ENCODE data around the gene DIO2.

DNA sequence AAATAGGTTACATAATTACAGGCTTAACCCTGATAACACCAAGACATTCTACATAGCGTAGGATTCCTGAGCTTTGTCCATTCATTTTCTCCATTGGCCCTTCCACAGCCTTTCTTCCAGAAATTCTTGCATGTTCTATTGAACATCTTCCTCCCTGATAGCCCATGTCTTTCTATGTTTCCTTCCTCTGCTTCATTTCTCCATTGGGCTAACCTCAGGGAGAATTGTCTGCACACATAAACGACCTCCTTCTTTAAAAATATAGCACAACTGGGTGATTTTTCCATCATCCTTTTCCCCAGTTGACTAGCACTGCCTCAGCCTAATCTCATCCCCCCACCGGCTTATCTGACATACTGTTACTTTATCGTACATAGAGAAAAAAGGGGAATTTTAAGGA lies 11.2 kb downstream of the DIO2 start:
- TF ChIP-seq, protein P1, sequence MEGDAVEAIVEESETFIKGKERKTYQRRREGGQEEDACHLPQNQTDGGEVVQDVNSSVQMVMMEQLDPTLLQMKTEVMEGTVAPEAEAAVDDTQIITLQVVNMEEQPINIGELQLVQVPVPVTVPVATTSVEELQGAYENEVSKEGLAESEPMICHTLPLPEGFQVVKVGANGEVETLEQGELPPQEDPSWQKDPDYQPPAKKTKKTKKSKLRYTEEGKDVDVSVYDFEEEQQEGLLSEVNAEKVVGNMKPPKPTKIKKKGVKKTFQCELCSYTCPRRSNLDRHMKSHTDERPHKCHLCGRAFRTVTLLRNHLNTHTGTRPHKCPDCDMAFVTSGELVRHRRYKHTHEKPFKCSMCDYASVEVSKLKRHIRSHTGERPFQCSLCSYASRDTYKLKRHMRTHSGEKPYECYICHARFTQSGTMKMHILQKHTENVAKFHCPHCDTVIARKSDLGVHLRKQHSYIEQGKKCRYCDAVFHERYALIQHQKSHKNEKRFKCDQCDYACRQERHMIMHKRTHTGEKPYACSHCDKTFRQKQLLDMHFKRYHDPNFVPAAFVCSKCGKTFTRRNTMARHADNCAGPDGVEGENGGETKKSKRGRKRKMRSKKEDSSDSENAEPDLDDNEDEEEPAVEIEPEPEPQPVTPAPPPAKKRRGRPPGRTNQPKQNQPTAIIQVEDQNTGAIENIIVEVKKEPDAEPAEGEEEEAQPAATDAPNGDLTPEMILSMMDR (tag by site-specific recombination; IDR thresholded peaks at IDR 0.05), result no peak
- TF ChIP-seq, protein P2, sequence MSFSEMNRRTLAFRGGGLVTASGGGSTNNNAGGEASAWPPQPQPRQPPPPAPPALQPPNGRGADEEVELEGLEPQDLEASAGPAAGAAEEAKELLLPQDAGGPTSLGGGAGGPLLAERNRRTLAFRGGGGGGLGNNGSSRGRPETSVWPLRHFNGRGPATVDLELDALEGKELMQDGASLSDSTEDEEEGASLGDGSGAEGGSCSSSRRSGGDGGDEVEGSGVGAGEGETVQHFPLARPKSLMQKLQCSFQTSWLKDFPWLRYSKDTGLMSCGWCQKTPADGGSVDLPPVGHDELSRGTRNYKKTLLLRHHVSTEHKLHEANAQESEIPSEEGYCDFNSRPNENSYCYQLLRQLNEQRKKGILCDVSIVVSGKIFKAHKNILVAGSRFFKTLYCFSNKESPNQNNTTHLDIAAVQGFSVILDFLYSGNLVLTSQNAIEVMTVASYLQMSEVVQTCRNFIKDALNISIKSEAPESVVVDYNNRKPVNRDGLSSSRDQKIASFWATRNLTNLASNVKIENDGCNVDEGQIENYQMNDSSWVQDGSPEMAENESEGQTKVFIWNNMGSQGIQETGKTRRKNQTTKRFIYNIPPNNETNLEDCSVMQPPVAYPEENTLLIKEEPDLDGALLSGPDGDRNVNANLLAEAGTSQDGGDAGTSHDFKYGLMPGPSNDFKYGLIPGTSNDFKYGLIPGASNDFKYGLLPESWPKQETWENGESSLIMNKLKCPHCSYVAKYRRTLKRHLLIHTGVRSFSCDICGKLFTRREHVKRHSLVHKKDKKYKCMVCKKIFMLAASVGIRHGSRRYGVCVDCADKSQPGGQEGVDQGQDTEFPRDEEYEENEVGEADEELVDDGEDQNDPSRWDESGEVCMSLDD (tag by site-specific recombination; IDR thresholded peaks at IDR 0.05), result no peak
- TF ChIP-seq REPIN1 (tag by site-specific recombination; IDR thresholded peaks at IDR 0.05; ENCODE audit: low read depth) (no peak), SALL2 (tag by site-specific recombination; IDR thresholded peaks at IDR 0.05; ENCODE audit: borderline replicate concordance) (no peak), ZNF146 (tag by site-specific recombination; IDR thresholded peaks at IDR 0.05) (no peak), YY1 (tag by site-specific recombination; IDR thresholded peaks at IDR 0.05) (no peak), ZBTB20 (tag by site-specific recombination; IDR thresholded peaks at IDR 0.05) (no peak), ZNF157 (tag by site-specific recombination; IDR thresholded peaks at IDR 0.05) (no peak), MEIS1 (CRISPR knock-in tag; IDR thresholded peaks at IDR 0.05; ENCODE audit: borderline replicate concordance) (no peak), ZNF501 (tag by site-specific recombination; IDR thresholded peaks at IDR 0.05) (no peak), ZBTB1 (tag by site-specific recombination; IDR thresholded peaks at IDR 0.05) (no peak)
